ENCODE data around the gene MBTD1.
"Not testable (repeated sequence)": the region's sequence is repeated elsewhere in the genome, so short reads cannot be mapped to it uniquely, and the experiment has no call there.

The MBTD1 gene

GRCh38 chr17:51270636-51271035 is 10.8 kb upstream of the MBTD1 start:
- peaks cover 10 to 49% of the 10 kb centered on the region in 2 donors for H3K36me3 ChIP-seq (ENCODE audit: control insufficient read depth in 1 of 2, insufficient read depth in 2 of 2, low read length in 2 of 2)

GRCh38 chr17:51269991-51270390 is 10.1 kb upstream of the MBTD1 start:
- H3K27me3 ChIP-seq (ENCODE audit: control insufficient read depth in 1 of 2, insufficient read depth in 2 of 2, low read length in 2 of 2): no peaks in the 10 kb centered on the region
- H3K4me3 ChIP-seq (ENCODE audit: low read depth in 1 of 2, low read length in 2 of 2): no peak overlapping the region
- H3K4me1 ChIP-seq (ENCODE audit: control insufficient read depth in 1 of 2, insufficient read depth in 2 of 2, low read length in 2 of 2): no peaks in the 10 kb centered on the region
- H3K9me3 ChIP-seq (ENCODE audit: control insufficient read depth in 1 of 2, low read length in 2 of 2): no peaks in the 10 kb centered on the region
- H3K36me3 ChIP-seq (ENCODE audit: control insufficient read depth in 1 of 2, insufficient read depth in 2 of 2, low read length in 2 of 2): peaks cover 10 to 43% of the 10 kb centered on the region in 2 donors
- H3K9ac ChIP-seq (ENCODE audit: low read depth in 1 of 2, low read length in 2 of 2): no peak overlapping the region
- no peak overlapping the region for H3K27ac ChIP-seq (ENCODE audit: low read depth, low read length)

More at GRCh38 chr17:51270636-51271035, 10.8 kb upstream of the MBTD1 start:
- Histone ChIP-seq H3K4me3 (ENCODE audit: low read depth in 1 of 2, low read length in 2 of 2) (no peak overlapping the region), H3K27ac (ENCODE audit: low read depth, low read length) (no peak overlapping the region), H3K4me1 (ENCODE audit: control insufficient read depth in 1 of 2, insufficient read depth in 2 of 2, low read length in 2 of 2) (no peaks in the 10 kb centered on the region), H3K27me3 (ENCODE audit: control insufficient read depth in 1 of 2, insufficient read depth in 2 of 2, low read length in 2 of 2) (no peaks in the 10 kb centered on the region), H3K9me3 (ENCODE audit: control insufficient read depth in 1 of 2, low read length in 2 of 2) (no peaks in the 10 kb centered on the region), H3K9ac (ENCODE audit: low read depth in 1 of 2, low read length in 2 of 2) (no peak overlapping the region)

- H3K27ac ChIP-seq (ENCODE audit: low read depth, low read length); H3K9me3 ChIP-seq (ENCODE audit: control insufficient read depth in 1 of 2, low read length in 2 of 2); H3K9ac ChIP-seq (ENCODE audit: low read depth in 1 of 2, low read length in 2 of 2); H3K27me3 ChIP-seq (ENCODE audit: control insufficient read depth in 1 of 2, insufficient read depth in 2 of 2, low read length in 2 of 2); H3K4me3 ChIP-seq (ENCODE audit: low read depth in 1 of 2, low read length in 2 of 2): not testable (repeated sequence)
- peaks cover 10 to 31% of the 10 kb centered on the region in 2 donors for H3K36me3 ChIP-seq (ENCODE audit: control insufficient read depth in 1 of 2, insufficient read depth in 2 of 2, low read length in 2 of 2)
- H3K4me1 ChIP-seq (ENCODE audit: control insufficient read depth in 1 of 2, insufficient read depth in 2 of 2, low read length in 2 of 2): peaks cover 10 to 11% of the 10 kb centered on the region in 2 donors
Observed at GRCh38 chr17:51264466-51264865, 4.6 kb upstream of the MBTD1 start.

GRCh38 chr17:51263006-51263405 is 3.2 kb upstream of the MBTD1 start:
- Histone ChIP-seq H3K4me3 (ENCODE audit: low read depth in 1 of 2, low read length in 2 of 2) (no peak overlapping the region), H3K27me3 (ENCODE audit: control insufficient read depth in 1 of 2, insufficient read depth in 2 of 2, low read length in 2 of 2) (no peaks in the 10 kb centered on the region), H3K36me3 (ENCODE audit: control insufficient read depth in 1 of 2, insufficient read depth in 2 of 2, low read length in 2 of 2) (peaks cover 3 to 18% of the 10 kb centered on the region in 2 donors), H3K9ac (ENCODE audit: low read depth in 1 of 2, low read length in 2 of 2) (no peak overlapping the region), H3K9me3 (ENCODE audit: control insufficient read depth in 1 of 2, low read length in 2 of 2) (no peaks in the 10 kb centered on the region), H3K4me1 (ENCODE audit: control insufficient read depth in 1 of 2, insufficient read depth in 2 of 2, low read length in 2 of 2) (peaks cover 23% of the 10 kb centered on the region in 2 donors), H3K27ac (ENCODE audit: low read depth, low read length) (no peak overlapping the region)

GRCh38 chr17:51261024-51261963 is 1.4 kb upstream of the MBTD1 start:
- H3K9ac ChIP-seq (ENCODE audit: low read depth in 1 of 2, low read length in 2 of 2): peak overlapping the region; percentile 71 to 78
- H3K9me3 ChIP-seq (ENCODE audit: control insufficient read depth in 1 of 2, low read length in 2 of 2): no peaks in the 10 kb centered on the region
- no peaks in the 10 kb centered on the region for H3K27me3 ChIP-seq (ENCODE audit: control insufficient read depth in 1 of 2, insufficient read depth in 2 of 2, low read length in 2 of 2)
- peak overlapping the region; percentile 76 to 99 for H3K4me3 ChIP-seq (ENCODE audit: low read depth in 1 of 2, low read length in 2 of 2)
- H3K4me1 ChIP-seq (ENCODE audit: control insufficient read depth in 1 of 2, insufficient read depth in 2 of 2, low read length in 2 of 2): peaks cover 33 to 40% of the 10 kb centered on the region in 2 donors
- H3K36me3 ChIP-seq (ENCODE audit: control insufficient read depth in 1 of 2, insufficient read depth in 2 of 2, low read length in 2 of 2): peaks cover 0 to 7% of the 10 kb centered on the region in 2 donors
- peak overlapping the region; percentile 93 for H3K27ac ChIP-seq (ENCODE audit: low read depth, low read length)

GRCh38 chr17:51260237-51261023 is 581 bp upstream of the MBTD1 start, which contains the start of gene UTP18:
UTP18 (plus strand) TSS chr17:51260546; CDS start chr17:51260585, 39 bp downstream.
- H3K36me3 ChIP-seq (ENCODE audit: control insufficient read depth in 1 of 2, insufficient read depth in 2 of 2, low read length in 2 of 2): peaks cover 0 to 7% of the 10 kb centered on the region in 2 donors
- peaks cover 34 to 49% of the 10 kb centered on the region in 2 donors for H3K4me1 ChIP-seq (ENCODE audit: control insufficient read depth in 1 of 2, insufficient read depth in 2 of 2, low read length in 2 of 2)
- peak within 1 kb of the TSS; percentile 97 for H3K27ac ChIP-seq (ENCODE audit: low read depth, low read length)

GRCh38 chr17:51258756-51259563 is 889 bp downstream of the MBTD1 start:
- Histone ChIP-seq H3K27me3 (ENCODE audit: control insufficient read depth in 1 of 2, insufficient read depth in 2 of 2, low read length in 2 of 2) (no peaks in the 10 kb centered on the region), H3K9me3 (ENCODE audit: control insufficient read depth in 1 of 2, low read length in 2 of 2) (no peaks in the 10 kb centered on the region), H3K36me3 (ENCODE audit: control insufficient read depth in 1 of 2, insufficient read depth in 2 of 2, low read length in 2 of 2) (peaks cover 0 to 13% of the 10 kb centered on the region in 2 donors), H3K27ac (ENCODE audit: low read depth, low read length) (no peak overlapping the region), H3K4me3 (ENCODE audit: low read depth in 1 of 2, low read length in 2 of 2) (peak overlapping the region; percentile 76 to 99), H3K4me1 (ENCODE audit: control insufficient read depth in 1 of 2, insufficient read depth in 2 of 2, low read length in 2 of 2) (peaks cover 38 to 56% of the 10 kb centered on the region in 2 donors), H3K9ac (ENCODE audit: low read depth in 1 of 2, low read length in 2 of 2) (peak overlapping the region; percentile 49 to 78)

More at GRCh38 chr17:51260237-51261023, 581 bp upstream of the MBTD1 start, which contains the start of gene UTP18:
- Histone ChIP-seq H3K4me3 (ENCODE audit: low read depth in 1 of 2, low read length in 2 of 2) (peak within 1 kb of the TSS; percentile 76 to 99), H3K9ac (ENCODE audit: low read depth in 1 of 2, low read length in 2 of 2) (peak within 1 kb of the TSS; percentile 73 to 78), H3K9me3 (ENCODE audit: control insufficient read depth in 1 of 2, low read length in 2 of 2) (no peaks in the 10 kb centered on the region), H3K27me3 (ENCODE audit: control insufficient read depth in 1 of 2, insufficient read depth in 2 of 2, low read length in 2 of 2) (no peaks in the 10 kb centered on the region)

- Histone ChIP-seq H3K36me3 (ENCODE audit: control insufficient read depth in 1 of 2, insufficient read depth in 2 of 2, low read length in 2 of 2) (peaks cover 0 to 8% of the 10 kb centered on the region in 2 donors), H3K27me3 (ENCODE audit: control insufficient read depth in 1 of 2, insufficient read depth in 2 of 2, low read length in 2 of 2) (no peaks in the 10 kb centered on the region), H3K4me1 (ENCODE audit: control insufficient read depth in 1 of 2, insufficient read depth in 2 of 2, low read length in 2 of 2) (peaks cover 38 to 53% of the 10 kb centered on the region in 2 donors), H3K27ac (ENCODE audit: low read depth, low read length) (no peak overlapping the region), H3K9me3 (ENCODE audit: control insufficient read depth in 1 of 2, low read length in 2 of 2) (no peaks in the 10 kb centered on the region), H3K4me3 (ENCODE audit: low read depth in 1 of 2, low read length in 2 of 2) (no peak overlapping the region), H3K9ac (ENCODE audit: low read depth in 1 of 2, low read length in 2 of 2) (no peak overlapping the region)
Observed at GRCh38 chr17:51257150-51258081, 2.4 kb downstream of the MBTD1 start.

- H3K4me1 ChIP-seq (ENCODE audit: control insufficient read depth in 1 of 2, insufficient read depth in 2 of 2, low read length in 2 of 2): peaks cover 29 to 45% of the 10 kb centered on the region in 2 donors
- H3K4me3 ChIP-seq (ENCODE audit: low read depth in 1 of 2, low read length in 2 of 2): peak overlapping the region in 1 of 2 donors; percentile 11
- no peak overlapping the region for H3K27ac ChIP-seq (ENCODE audit: low read depth, low read length)
- H3K36me3 ChIP-seq (ENCODE audit: control insufficient read depth in 1 of 2, insufficient read depth in 2 of 2, low read length in 2 of 2): peaks cover 6 to 11% of the 10 kb centered on the region in 2 donors
- peak overlapping the region in 1 of 2 donors; percentile 13 for H3K9ac ChIP-seq (ENCODE audit: low read depth in 1 of 2, low read length in 2 of 2)
- no peaks in the 10 kb centered on the region for H3K27me3 ChIP-seq (ENCODE audit: control insufficient read depth in 1 of 2, insufficient read depth in 2 of 2, low read length in 2 of 2)
- no peaks in the 10 kb centered on the region for H3K9me3 ChIP-seq (ENCODE audit: control insufficient read depth in 1 of 2, low read length in 2 of 2)
Observed at GRCh38 chr17:51256101-51256500, 3.7 kb downstream of the MBTD1 start.
